Ishikawa (cell line): ENCODE data around the gene RNF11.

Experiments used
- CEBPB ChIP-seq: IDR thresholded peaks from 2 replicates; pipeline ENCODE4 v1.6.1; 2012
- EGR1 ChIP-seq: IDR thresholded peaks from 2 replicates; pipeline ENCODE4 v1.6.1; 2012
- EP300 ChIP-seq: IDR thresholded peaks from 2 replicates; pipeline ENCODE4 v1.6.1; 2012; ENCODE audit warnings: borderline replicate concordance
- NFIC ChIP-seq: IDR thresholded peaks from 2 replicates; pipeline ENCODE4 v1.6.1; 2012
- RAD21 ChIP-seq: IDR thresholded peaks from 2 replicates; pipeline ENCODE4 v1.6.1; 2012; ENCODE audit warnings: low read depth
- TAF1 ChIP-seq: IDR thresholded peaks from 2 replicates; pipeline ENCODE4 v1.6.1; 2012; ENCODE audit warnings: low read depth, mild to moderate bottlenecking
- TCF12 ChIP-seq: IDR thresholded peaks from 2 replicates; pipeline ENCODE4 v1.6.1; 2012; ENCODE audit warnings: low read depth
- TEAD4 ChIP-seq: IDR thresholded peaks from 2 replicates; pipeline ENCODE4 v1.6.1; 2012
- YY1 ChIP-seq: IDR thresholded peaks from 2 replicates; pipeline ENCODE4 v1.6.1; 2012; ENCODE audit warnings: low read depth

- TF ChIP-seq EP300 = no peak
- no peak for TF ChIP-seq TCF12
- TF ChIP-seq YY1 = no peak
- TF ChIP-seq RAD21 = no peak
- no peak for TF ChIP-seq TAF1
- TF ChIP-seq EGR1 = no peak
- TF ChIP-seq NFIC = no peak
- TF ChIP-seq CEBPB = no peak
- no peak for TF ChIP-seq TEAD4
These were observed 1.4 kb downstream of the RNF11 start for GRCh38 chr1:51237351-51238033.
